HG02763 (cell line): ENCODE data around the gene DGKA.
"Not testable (repeated sequence)": the region's sequence is repeated elsewhere in the genome, so short reads cannot be mapped to it uniquely, and the experiment has no call there.

Source experiments
- ATAC-seq: cut with Tn5 transposase; IDR thresholded peaks from one replicate; pipeline ENCODE4 v1.9.1; 2021; ENCODE audit warnings: mild to moderate bottlenecking, moderate library complexity; ENCODE audit not compliant: unreplicated experiment

DGKA gene

DNA sequence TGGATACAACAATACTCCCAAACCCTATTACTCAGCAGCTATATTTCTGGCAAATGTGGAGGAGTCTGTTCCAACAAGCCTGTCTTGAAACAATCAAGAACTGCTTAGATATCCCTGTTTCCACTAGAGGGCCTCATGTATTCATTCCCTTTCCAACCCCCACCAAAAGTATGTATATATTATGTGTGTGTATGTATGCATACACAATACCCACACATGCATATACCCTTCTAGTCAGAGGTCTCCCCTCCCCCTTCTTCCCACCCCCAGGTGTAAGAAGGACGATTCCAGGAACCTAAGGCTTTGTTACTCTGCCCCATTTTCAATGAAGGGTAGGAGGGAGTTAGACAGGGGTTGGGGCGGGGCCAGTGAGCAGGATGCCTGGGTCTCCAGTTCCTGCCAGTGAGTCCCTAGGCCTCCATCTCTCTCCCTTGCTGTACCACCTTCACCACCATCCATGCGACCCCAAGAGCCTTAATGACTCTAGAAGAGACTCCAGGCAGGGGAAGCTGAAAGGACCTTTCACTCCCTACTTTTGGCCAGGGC is at the start of gene DGKA:
Gene DGKA (plus strand): TSS at position 392 of the 546 bp plus-strand sequence. CDS start 5,342 bp downstream, outside the sequence.
- no peak for ATAC-seq

DNA sequence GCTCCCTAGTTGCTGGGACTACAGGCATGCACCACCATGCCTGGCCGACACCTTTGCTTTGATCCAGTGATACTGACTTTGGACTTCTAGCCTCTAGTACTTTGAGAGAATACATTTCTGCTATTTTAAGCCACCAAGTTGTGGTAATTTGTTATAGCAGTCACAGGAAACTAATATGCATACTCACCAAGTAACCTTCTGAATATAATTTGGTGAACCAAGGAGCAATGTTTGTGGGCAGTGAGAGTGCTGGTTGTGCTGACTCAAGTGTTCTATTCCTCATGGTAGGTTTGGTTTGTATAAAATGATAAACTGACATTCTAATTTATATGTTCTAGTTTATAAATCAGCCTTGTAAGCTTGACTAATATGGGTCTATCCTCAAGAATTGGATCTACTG is 45.8 kb upstream of the DGKA start:
- ATAC-seq: no peak

DNA sequence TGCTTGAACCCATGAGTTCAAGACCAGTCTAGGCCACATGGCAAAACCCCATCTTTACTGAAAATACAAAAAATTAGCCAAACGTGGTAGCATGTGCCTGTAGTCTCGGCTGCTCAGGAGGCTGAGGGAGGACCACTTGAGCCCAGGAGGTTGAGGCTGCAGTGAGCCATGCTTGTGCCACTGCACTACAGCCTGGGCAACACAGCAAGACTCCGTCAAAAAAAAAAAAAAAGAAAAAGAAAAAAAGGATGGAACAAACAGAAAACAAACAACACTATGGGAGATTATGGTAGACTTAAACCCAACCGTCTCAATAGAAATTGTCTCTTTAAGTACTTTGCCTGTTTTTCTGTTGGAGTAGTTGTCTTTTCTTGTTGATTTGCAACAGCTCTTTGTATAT is 39.7 kb upstream of the DGKA start:
- no peak for ATAC-seq

DNA sequence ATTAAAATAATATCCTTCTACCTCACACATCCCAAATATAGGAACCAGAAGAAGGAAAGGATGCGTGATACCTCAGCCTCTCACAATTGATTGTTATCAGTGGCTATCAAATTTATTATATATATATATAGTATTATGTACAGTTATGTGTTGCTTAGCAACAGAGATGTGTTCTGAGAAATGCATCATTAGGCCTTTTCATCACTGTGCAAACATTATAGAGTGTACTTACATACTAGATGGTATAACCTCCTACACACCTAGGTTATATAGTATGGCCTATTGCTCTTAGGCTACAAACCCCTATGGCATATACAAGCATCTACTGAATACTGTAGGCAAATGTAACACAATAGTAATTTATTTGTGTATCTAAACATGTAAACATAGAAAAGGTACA is 37.2 kb upstream of the DGKA start:
- ATAC-seq: no peak

DNA sequence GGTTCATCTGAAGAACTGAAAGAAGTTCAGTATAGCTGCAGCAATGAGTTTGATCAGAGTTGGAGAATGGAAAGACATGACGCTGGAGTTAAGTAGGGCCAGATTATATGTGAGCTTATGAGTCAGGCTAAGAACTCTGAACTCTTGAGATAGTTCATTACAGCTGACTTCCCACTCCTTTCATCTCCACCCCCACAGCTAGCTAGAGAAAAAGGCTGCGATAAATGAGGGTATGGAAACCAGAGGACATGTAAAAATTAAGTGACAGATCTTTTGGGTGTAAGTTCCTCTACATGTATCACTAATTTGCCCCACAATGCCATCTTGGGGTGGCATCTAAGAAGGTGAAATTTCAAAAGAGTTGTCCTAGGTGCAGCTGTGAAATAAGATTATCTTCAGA is 31.9 kb upstream of the DGKA start:
- no peak for ATAC-seq

DNA sequence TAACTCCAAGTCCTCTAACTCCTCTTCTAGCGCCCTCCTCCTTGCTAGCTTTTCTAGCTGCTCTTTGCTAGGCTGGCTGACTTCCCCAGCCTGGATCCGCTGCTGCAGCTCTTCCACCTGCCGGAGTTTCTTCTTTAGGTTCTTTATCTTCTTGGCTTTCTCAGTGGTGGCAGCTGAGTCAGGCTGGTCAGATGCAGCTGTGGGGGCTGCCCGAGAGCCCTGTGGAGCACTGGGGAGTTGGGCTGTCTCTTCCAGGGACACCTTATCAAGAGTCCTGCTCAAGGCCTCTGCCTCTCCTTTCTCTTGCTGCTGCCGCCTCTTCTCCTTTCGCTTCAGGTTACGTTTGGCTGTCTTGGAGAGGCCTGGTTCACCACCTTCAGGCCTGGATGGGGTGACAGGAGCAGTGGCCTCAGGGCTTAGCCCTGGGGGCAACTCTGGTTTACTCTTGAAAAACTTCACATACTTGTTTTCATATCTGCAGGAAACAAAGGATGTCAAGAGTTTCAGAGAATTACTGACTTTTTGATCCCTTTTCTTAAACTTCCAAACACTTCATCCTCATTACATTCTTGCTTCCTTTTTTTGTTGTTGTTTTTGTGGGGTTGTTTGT is 29.0 kb upstream of the DGKA start:
- no peak for ATAC-seq

DNA sequence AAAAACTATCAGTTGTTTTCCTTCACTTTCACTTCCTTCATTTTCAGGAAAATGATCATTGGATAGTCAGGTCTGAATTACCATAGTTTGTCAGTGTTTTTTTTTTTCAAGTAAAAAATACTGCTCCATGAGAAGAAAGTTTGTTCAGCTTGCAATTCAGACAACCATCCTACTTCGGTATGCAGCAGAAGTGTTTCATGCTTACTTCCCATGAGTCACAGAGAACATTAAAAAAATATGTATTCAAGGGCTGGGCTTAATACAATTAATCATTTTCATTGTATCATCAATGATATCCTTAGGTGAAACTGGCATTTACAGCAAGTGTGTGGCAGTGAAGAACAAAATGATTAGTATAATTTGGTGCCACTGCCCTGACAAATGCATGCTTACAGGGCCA is 24.9 kb upstream of the DGKA start:
- ATAC-seq: no peak

DNA sequence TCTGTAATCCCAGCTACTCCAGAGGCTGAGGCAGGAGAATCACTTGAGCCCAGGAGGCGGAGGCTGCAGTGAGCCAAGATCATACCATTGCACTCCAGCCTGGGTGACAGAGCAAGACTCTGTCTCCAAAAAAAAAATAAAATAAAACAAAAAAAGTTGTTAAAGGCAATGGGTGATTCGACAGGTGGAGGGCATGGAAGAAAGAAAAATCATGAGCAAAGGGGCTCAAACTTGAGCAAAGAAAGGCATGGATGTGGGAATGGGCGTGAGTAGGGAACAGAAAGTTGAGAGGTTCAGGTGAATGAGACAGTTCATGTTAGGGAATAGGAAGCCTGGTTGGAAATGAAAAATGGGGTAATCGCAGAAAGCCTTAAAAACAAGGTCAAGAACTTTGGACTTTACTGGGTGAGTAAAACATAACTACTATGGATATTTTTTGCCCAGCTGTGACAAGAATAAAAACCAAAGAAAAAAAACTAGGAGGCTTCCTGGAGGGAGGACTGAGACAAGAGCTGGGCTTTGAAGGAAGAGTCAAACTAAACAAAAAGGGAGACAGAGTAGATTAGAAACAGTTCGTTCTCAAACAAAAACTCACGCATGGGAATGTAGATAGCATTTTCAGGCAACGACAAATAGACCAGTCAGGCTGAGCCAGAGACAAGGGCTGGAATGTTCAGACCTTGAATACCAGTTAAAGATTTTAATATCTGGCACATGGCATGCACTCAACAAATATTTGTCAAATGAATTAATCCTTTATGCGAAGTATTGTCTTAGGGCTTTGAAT is 22.0 kb upstream of the DGKA start:
- ATAC-seq: no peak

DNA sequence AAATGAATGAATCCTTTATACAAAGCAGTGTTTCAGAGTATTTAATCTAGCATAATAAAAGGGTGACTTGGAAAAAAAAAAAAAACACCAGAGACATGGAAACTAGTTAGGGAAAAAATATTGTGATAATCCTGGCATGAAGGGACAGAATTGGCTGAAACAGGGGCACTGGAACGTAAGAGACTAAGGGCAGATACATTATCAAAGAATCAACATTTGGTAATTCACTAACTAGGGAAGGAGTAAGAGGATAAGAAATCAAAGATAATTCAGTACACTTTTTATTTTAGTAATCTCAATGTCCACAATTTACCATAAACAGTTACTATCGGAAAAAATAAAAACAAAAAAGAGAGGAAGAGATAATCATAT is 21.5 kb upstream of the DGKA start:
- ATAC-seq: no peak

DNA sequence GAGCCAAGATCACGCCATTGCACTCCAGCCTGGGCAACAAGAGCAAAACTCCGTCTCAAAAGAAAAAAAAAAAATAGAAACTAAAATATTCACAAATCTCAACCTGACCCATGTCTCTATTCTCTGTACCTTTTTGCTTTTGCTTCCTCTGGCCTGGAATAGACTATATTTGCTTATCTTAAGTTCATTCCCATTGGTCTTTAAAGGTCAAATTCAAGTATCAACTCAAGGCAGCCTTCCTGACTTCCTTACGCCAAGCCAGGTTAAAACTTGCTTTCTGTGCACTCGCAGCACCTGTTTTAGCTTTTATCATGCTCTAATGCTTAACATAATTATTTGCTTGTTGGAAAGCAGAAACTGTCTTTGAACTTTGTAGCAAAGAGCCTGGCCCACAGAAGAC is 18.1 kb upstream of the DGKA start:
- no peak for ATAC-seq

DNA sequence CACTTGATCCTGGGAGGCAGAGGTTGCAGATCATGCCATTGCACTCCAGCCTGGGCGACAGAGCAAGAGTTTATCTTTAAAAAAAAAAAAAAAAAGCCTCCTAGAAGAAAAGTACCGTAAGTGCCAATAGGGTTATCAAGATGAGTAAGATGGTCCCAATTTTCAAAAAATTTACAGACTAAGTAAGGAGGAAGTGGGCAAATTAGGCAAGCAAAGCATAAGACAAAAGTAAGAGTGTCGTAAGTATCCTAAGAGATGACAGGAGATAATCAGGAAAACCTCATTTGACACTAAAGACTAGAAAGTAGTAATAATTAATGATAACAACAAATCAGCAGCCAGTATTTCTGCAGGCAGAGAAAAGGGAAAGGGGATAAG is 15.5 kb upstream of the DGKA start:
- no peak for ATAC-seq

DNA sequence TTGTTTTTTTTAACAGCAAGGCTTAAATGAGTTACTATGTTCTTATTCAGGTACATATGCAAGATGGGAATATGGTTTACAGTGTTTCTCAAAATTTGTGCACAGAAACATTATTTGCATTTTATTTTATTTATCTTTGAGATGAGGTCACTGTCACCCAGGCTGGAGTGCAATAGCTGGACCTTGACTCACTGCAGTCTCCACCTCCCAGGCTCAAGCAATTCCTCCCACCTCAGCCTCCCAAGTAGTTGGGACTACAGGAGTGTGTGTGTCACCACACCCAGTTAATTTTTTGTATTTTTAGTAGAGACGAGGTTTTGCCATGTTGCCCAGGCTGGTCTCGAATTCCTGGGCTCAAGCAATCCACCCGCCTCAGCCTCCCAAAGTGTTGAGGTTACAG is 11.9 kb upstream of the DGKA start:
- ATAC-seq: not testable (repeated sequence)

DNA sequence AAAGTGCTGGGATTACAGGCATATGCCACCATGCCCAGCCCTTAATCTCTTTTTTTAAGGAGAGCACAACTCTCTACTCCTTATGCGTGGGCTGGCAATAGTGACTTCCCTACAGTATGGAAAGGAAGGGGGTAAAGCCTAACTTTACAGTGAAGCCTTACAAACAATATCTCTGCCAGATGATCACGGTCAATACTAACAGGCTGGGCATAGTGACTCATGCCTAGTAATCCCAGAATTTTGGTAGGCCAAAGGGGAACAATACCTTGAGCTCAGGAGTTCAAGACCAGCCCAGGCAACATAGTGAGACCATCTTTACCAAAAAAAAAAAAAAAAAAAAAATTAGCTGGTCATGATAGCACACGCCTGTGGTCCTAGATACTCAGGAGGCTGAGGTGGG is 8.8 kb upstream of the DGKA start:
- no peak for ATAC-seq

DNA sequence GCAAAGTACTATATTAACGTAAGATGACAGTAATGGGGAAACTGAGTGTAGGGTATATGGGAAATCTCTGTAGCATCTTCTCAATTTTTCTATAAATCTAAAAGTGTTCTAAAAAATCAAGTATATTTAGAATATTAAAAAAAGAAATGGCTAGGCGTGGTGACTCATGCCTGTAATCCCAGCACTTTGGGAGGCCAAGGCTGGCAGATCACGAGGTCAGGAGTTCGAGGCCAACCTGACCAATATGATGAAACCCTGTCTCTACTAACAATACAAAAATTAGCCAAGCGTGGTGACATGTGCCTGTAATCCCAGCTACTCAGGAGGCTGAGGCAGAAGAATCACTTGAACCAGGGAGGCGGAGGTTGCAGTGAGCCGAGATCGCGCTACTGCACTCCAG is 7.3 kb upstream of the DGKA start:
- not testable (repeated sequence) for ATAC-seq

DNA sequence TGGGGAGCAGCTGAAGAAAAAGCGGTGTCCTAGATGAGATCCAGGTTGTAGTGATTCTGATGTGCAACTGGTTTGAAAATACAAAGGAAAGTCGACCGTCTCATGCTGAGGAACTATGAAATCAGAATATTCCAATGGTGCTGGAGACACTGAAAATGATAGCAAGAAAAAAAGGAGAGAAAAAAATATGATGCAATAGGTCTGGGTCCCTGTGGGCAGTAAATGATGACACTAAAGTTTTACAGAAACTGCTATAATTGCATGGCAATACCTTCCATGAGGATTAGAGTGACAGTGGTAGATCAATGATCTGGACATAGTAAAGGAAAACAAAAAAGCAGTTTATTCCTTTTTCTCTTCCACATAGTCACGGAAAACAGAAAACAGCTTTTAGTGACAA is 5.6 kb upstream of the DGKA start:
- ATAC-seq: no peak

DNA sequence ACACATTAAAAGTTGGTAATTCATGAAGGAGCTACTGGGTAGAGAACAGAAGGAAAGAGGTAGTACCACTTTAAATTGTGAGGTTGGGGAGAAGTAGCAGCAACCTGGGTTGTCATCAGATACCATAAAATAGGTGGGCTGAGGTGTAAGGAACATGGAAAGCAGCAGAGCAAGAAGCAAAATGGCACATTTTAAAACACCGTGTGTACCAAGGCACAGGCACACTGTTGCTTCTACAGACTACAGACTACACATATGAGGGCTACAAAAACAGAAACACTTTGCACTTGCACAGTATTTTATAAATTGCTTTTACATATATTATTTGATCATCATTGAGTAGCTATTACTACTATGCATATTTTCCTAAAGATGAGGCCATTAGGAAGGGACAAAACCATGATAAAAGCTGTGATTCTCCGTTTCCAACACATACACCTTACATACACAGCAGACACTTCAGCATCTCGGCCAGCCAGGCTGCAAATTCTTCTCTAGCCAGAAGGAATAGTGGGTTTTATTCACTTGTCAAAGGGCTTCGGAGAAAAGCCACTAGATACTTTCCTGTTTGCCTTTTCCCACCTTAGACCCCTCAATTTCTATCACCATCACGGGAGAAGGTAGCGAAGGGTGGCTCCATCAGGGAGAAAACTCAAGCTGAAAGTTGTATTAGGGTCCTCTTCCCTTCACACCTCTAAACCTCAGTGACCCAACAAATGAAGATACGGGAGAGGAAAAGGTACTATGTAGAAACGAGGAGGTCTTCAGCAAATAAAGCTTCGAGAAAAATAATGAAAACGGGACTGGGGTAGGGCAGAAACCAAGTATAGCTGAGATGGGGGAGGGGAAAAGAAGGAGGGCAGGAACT is 4.9 kb upstream of the DGKA start:
- ATAC-seq: no peak

DNA sequence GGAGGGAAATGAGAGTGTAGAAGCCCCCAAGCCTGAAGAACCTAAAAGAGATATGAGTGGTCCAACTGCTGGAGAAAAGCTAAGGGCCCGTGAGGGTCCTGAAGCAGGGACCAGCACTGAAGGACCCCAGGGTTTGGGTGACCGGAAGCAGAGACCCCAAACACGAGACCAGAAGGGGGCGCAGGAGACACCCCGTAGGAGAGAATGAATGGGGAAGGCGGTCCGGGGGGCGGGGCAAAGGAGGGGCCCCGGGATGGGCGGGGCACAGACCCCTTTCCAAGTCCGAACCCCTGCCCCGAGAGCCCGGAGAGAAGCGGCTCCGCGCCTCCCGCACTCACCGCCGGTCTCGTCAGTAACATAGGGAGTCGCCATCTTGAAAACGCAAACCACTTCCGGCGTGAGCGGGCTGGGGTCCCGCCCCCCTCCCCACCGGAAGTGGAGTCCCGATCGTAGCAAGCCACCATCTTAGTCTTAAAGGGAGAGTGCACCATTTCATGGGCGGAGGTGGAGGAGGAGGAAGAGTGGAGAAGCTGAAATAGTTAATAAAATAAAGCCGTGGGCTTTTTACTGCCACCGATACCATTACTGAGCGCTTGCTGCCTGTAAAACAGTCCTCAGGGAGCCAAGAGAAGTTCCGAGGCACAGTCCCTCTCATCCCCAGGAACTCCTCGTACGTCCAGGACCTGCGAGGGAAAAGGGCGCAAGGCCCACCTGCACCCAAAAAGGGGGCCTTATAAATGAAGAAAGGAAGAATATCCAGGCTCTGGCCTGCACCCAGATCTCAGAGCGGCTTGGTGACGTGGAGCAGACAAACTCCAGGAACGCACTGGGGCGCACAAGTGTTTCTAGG is 4.0 kb upstream of the DGKA start:
- ATAC-seq: peak; percentile 43

DNA sequence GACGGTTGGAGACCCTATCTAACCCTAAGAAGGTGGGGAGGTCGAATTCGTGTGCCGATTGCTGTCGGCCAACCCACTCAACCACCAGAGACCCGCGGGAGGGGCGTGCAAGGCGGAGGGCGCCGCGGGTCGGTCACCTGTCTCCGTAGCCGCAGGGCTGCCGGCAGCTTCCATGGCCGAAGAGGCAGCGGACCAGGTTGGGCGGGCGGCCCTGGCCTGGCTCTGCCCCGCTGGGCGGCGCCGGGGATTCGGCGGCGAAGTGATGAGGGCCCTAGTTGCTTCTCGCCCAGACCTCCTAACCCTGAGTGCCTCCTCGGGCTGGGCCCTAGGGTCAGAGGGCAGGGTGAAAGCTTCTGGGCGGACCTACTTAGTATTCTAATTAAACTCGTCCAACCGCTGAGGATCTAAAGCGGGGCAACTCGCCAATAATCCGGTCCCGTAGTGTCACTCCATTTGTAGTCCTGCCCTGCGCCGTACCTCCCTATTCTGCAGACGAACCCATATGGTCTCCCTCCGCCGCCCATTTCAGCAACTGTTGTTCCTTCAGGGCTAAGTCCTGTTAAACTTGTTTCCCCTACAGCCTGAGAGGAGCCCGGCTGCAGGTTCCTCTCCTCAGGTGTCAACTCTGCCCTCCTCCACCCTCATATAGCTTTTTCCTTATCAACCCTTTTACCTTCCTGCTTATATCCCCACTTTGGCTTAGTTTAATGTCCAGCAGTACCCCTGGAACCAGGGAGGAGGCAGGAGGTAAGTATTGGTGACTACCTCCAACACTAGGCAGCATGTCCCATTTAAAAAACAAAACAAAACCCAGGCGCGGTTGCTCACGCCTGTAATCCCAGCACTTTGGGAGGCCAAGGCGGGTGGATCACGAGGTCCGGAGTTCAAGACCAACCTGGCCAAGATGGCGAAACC is 3.1 kb upstream of the DGKA start, which contains the start of gene PYM1:
Gene PYM1 (minus strand): TSS at position 307 of the 915 bp plus-strand sequence. CDS start 133 bp downstream, at position 174.
- peak; percentile 34 for ATAC-seq

DNA sequence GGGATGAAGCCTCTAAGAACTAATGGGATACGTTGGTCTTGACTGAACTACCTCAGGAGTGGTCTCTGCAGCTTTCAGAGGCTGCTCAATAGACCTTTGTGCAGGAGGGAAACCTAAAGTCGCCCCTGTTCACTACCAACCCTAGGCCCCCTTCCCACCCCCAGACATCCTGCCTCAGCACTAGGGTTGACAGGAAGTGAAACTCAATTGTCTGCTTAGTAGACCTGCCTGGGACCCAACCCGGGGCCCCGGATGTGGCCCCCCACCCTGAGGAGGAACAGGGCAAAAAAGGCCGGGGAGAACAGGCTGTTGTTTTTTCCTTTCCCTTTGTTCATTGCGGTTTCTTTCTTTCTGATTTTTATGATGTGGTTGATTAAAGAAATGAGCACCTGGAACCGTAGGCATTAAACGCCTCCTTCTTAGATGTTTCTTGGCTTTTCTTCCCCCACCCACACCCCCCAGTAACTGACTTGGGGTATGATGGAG is 1.6 kb upstream of the DGKA start:
- ATAC-seq: peak; percentile 31
